ENCODE results near the gene ARHGEF2. TPM values are rescaled to one million over a fixed set of nuclear protein-coding genes. Genes with fewer than 3 reads are reported as not detected.

ARHGEF2 gene
- total RNA-seq, 1 experiment from 2014 or later: 85.0 TPM

DNA sequence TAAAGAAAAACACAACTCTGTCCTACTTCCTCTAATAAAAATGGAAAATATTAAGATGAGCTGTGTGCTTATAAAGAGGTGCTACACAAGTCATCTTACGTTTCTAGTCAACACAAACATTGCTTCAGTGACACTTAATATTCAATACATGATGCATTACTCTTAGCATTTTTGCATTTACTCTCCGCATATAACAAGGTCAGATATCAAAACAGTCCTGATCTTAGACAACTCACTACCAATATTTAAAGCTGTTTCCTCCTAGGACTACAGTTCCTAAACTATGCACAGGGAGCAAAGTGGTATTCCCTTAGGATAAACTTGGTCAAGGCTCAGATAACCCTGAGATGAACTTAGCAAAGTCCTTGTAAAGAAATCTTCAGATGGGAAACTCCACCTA is 79.5 kb downstream of the ARHGEF2 start:
- ChIA-PET POLR2A (ENCODE audit: unreplicated experiment) (interaction anchor here (0.7 kb wide), 1 partner anchor 100 kb away, joined by 4 read pairs; no protein-coding TSS in a partner anchor), CTCF (no interaction called here)
- no peak overlapping the region for H3K4me2 ChIP-seq
- H3K9me2 ChIP-seq (ENCODE audit: insufficient read depth): no peaks in the 10 kb centered on the region
- no peak for TF ChIP-seq EZH2 (IDR thresholded peaks at IDR 0.05; ENCODE audit: low read depth)
- TF ChIP-seq, protein P1, sequence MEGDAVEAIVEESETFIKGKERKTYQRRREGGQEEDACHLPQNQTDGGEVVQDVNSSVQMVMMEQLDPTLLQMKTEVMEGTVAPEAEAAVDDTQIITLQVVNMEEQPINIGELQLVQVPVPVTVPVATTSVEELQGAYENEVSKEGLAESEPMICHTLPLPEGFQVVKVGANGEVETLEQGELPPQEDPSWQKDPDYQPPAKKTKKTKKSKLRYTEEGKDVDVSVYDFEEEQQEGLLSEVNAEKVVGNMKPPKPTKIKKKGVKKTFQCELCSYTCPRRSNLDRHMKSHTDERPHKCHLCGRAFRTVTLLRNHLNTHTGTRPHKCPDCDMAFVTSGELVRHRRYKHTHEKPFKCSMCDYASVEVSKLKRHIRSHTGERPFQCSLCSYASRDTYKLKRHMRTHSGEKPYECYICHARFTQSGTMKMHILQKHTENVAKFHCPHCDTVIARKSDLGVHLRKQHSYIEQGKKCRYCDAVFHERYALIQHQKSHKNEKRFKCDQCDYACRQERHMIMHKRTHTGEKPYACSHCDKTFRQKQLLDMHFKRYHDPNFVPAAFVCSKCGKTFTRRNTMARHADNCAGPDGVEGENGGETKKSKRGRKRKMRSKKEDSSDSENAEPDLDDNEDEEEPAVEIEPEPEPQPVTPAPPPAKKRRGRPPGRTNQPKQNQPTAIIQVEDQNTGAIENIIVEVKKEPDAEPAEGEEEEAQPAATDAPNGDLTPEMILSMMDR (conservative IDR thresholded peaks at IDR 0.05): no peak
- H3K27me3 ChIP-seq (ENCODE audit: insufficient read depth, low read depth): no peaks in the 10 kb centered on the region
- no peak overlapping the region for H2AFZ ChIP-seq
- no peak overlapping the region for H3K27ac ChIP-seq
- H3K36me3 ChIP-seq (ENCODE audit: low read depth): peaks cover 36% of the 10 kb centered on the region
- peaks cover 5% of the 10 kb centered on the region; the same call in 1 of the 2 replicates for H4K20me1 ChIP-seq (ENCODE audit: insufficient read depth)
- H3F3A ChIP-seq (ENCODE audit: insufficient read depth, low read depth): peaks cover 68% of the 10 kb centered on the region
- H3K9me3 ChIP-seq (ENCODE audit: insufficient read depth, low read depth): no peaks in the 10 kb centered on the region
- no peak for DNase-seq
- H3K79me2 ChIP-seq (ENCODE audit: low read depth): no peaks in the 10 kb centered on the region
- peaks cover 6% of the 10 kb centered on the region for H3K4me1 ChIP-seq (replicated peaks; ENCODE audit: insufficient read depth)
- H3K4me3 ChIP-seq: no peak overlapping the region
- intact Hi-C loops (cut with micrococcal nuclease; ENCODE audit: unreplicated experiment): no loop called here
- no TSS peak for BruUV-seq (replicated peaks)

DNA sequence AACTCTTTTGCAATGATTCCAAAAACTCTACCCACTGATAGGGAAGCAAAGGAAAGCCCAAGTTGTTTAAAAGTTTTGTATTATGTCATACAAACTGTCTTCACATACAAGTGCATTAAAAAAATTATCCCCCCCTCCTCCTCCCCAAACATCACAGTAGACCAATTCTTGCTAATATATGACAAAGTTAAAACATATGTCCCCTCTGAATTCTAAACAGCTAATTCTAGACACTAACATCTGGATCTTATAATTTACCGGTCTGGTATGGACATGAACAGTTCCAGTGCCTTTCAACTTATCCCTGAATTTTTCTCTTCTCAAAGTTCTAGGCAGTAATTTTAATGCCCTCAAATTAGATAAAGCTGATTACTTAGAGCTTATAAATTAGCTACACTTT is 80.6 kb downstream of the ARHGEF2 start:
- no peaks in the 10 kb centered on the region for H3K9me2 ChIP-seq (ENCODE audit: insufficient read depth)
- no peaks in the 10 kb centered on the region for H3K9me3 ChIP-seq (ENCODE audit: insufficient read depth, low read depth)
- H3F3A ChIP-seq (ENCODE audit: insufficient read depth, low read depth): peaks cover 80% of the 10 kb centered on the region
- ChIA-PET POLR2A (ENCODE audit: unreplicated experiment) (no interaction called here), CTCF (no interaction called here)
- intact Hi-C loops (cut with micrococcal nuclease; ENCODE audit: unreplicated experiment): no loop called here
- DNase-seq: no peak
- H3K27me3 ChIP-seq (ENCODE audit: insufficient read depth, low read depth): no peaks in the 10 kb centered on the region
- H3K36me3 ChIP-seq (ENCODE audit: low read depth): peaks cover 30% of the 10 kb centered on the region
- H3K4me2 ChIP-seq: no peak overlapping the region
- H3K4me1 ChIP-seq (replicated peaks; ENCODE audit: insufficient read depth): peaks cover 18% of the 10 kb centered on the region
- no peak overlapping the region for H3K4me3 ChIP-seq
- no peak overlapping the region for H3K27ac ChIP-seq
- no peaks in the 10 kb centered on the region for H3K79me2 ChIP-seq (ENCODE audit: low read depth)
- BruUV-seq (replicated peaks): no TSS peak
- TF ChIP-seq, protein P1 (conservative IDR thresholded peaks at IDR 0.05): no peak
- TF ChIP-seq EZH2 (IDR thresholded peaks at IDR 0.05; ENCODE audit: low read depth): no peak
- H2AFZ ChIP-seq: no peak overlapping the region
- H4K20me1 ChIP-seq (ENCODE audit: insufficient read depth): peaks cover 5% of the 10 kb centered on the region; the same call in 1 of the 2 replicates

Small RNA genes lying within 50 kb of the gene (microRNA-seq; reads per million reads assigned to microRNA genes)
- not detected for gene MIR6738 (ENCODE audit: borderline number of aligned reads, borderline replicate concordance)

Other genes with a start within 250 kb of the ARHGEF2 start
- 41.1 and 45.8 TPM in 2 replicates for gene GON4L, start 121.3 kb downstream of the ARHGEF2 start, total RNA-seq (2021)
- gene SYT11, start 119.0 kb downstream of the ARHGEF2 start, total RNA-seq (2021): 0.08 and 0.09 TPM in 2 replicates
- 55.8 and 59.2 TPM in 2 replicates for gene RIT1, start 67.2 kb downstream of the ARHGEF2 start, total RNA-seq (2021)
- gene KHDC4, start 44.1 kb downstream of the ARHGEF2 start, total RNA-seq (2021): 63.4 and 68.8 TPM in 2 replicates
- gene RXFP4, start 36.9 kb downstream of the ARHGEF2 start, total RNA-seq (2021): 0.33 TPM in 1 of 2 replicates, not detected in the other
- gene SSR2, start 42.4 kb upstream of the ARHGEF2 start, total RNA-seq (2021): 152 and 196 TPM in 2 replicates
- gene UBQLN4, start 75.3 kb upstream of the ARHGEF2 start, total RNA-seq (2021): 47.4 and 58.4 TPM in 2 replicates
- 76.8 and 117 TPM in 2 replicates for gene LAMTOR2, start 76.2 kb upstream of the ARHGEF2 start, total RNA-seq (2021)
- 129 and 194 TPM in 2 replicates for gene RAB25, start 82.6 kb upstream of the ARHGEF2 start, total RNA-seq (2021)
- gene MEX3A, start 103.9 kb upstream of the ARHGEF2 start, total RNA-seq (2021): 6.6 and 7.2 TPM in 2 replicates
- gene LMNA, start 136.2 kb upstream of the ARHGEF2 start, total RNA-seq (2021): 569 and 580 TPM in 2 replicates
- 16.2 and 19.1 TPM in 2 replicates for gene SEMA4A, start 175.0 kb upstream of the ARHGEF2 start, total RNA-seq (2021)
- gene SLC25A44, start 215.6 kb upstream of the ARHGEF2 start, total RNA-seq (2021): 12.7 and 20.2 TPM in 2 replicates
- 46.0 and 50.2 TPM in 2 replicates for gene PMF1, start 234.5 kb upstream of the ARHGEF2 start, total RNA-seq (2021)

Data from PC-9 (cell line).